Measurements from ENCODE around the gene MPO. TPM values are rescaled to one million over a fixed set of nuclear protein-coding genes. Genes with fewer than 3 reads are reported as not detected.

MPO gene
- total RNA-seq, 1 experiment from 2014 or later, result not detected

DNA sequence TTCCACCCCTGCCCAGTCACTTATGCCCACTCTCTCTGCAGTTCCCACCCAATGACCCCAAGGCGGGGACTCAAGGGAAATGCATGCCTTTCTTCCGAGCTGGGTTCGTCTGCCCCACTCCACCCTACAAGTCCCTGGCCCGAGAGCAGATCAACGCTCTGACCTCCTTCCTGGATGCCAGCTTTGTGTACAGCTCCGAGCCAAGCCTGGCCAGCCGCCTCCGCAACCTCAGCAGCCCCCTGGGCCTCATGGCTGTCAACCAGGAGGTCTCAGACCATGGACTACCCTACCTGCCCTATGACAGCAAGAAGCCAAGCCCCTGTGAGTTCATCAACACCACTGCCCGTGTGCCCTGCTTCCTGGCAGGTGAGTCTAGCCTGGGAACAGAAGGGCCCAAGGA is 28.6 kb downstream of the MPO start:
- no peak for DNase-seq (ENCODE audit: low read depth, low spot score)
- in situ Hi-C loops (cut with HindIII; ENCODE audit: low pct_unique_long_range_greater_than_20kb, low sequenced_read_pairs), result no loop called here

DNA sequence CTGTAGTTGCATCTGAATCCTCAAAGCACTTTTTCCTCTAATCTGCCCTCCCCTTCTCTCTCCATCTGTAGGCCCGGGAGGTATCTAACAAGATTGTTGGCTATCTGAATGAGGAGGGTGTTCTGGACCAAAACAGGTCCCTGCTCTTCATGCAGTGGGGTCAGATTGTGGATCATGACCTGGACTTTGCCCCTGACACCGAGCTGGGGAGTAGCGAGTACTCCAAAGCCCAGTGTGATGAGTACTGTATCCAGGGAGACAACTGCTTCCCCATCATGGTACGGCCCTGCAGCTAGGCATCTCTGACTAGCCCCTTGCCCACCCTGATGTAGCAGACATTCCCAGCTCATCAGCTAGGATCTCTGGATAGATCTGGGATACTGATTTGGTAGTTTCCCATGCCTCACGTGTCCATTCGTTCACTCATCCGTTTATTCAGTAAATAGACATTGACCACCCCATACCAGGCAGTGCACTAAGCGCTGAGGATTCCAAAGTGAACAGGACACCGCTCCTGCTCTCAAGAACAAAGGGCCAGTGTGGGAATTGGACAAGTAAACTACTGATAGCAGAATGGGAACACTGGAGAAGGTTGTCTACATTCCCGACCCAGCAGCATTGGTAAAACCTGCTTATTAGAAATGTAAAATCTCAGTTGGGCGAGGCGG is 30.3 kb downstream of the MPO start:
- in situ Hi-C loops (cut with HindIII; ENCODE audit: low pct_unique_long_range_greater_than_20kb, low sequenced_read_pairs), result no loop called here
- DNase-seq (ENCODE audit: low read depth, low spot score), result peak; percentile 65

DNA sequence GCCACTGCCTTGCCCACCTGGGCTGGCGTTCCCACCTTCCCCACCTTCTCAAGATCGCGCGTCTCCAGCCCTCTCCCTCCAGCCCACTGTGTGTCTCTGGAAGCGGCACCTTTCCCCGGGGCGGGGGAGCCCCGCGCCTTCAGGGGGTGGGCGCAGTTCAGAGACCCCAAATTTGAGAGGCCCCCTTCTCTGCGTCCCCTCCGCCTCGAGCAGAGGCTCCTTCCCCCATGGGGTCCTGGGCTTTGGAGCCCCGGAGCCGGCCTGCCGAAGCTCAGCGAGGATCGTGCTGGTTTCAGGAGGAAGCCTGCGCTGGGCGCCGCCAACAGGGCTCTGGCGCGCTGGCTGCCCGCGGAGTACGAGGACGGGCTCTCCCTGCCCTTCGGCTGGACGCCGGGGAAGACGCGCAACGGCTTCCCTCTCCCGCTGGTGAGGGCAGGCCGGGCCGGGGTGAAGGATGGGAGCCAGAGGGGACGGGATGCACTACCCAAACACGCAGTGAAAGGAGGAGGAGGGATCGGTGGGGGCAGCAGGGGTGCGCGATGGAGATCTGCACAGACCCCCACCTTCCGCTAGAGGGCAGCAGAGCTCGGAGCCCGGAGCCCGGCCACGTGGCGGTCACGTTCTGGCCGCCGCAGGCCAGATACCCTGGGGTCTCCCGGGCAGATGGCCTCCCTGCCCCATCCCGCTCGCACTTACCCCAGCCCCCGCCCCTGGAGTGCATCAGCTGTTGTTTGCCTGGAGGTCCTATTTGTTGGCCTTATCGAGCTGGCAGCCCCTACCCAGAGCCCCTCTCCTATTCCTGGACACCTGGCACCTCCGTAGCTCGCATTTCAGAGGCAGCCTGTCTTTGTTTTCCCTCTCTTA is 31.2 kb downstream of the MPO start:
- DNase-seq (ENCODE audit: low read depth, low spot score), result peak; percentile 72
- in situ Hi-C loops (cut with HindIII; ENCODE audit: low pct_unique_long_range_greater_than_20kb, low sequenced_read_pairs), result no loop called here

DNA sequence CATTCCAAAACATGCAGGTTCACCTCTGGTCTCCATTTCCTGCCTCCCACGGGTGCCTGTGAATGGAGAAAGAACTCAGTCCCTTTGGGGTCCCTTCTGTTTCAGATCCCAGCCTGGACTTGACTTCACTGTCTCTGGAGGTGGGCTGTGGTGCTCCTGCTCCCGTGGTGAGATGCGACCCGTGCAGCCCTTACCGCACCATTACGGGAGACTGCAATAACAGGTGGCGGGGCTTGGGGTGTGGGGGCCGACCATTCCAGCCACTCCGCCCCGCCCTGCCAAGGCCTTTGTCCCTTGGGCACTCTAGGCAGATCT is 31.8 kb downstream of the MPO start:
- in situ Hi-C loops (cut with HindIII; ENCODE audit: low pct_unique_long_range_greater_than_20kb, low sequenced_read_pairs), result no loop called here
- DNase-seq (ENCODE audit: low read depth, low spot score), result no peak

DNA sequence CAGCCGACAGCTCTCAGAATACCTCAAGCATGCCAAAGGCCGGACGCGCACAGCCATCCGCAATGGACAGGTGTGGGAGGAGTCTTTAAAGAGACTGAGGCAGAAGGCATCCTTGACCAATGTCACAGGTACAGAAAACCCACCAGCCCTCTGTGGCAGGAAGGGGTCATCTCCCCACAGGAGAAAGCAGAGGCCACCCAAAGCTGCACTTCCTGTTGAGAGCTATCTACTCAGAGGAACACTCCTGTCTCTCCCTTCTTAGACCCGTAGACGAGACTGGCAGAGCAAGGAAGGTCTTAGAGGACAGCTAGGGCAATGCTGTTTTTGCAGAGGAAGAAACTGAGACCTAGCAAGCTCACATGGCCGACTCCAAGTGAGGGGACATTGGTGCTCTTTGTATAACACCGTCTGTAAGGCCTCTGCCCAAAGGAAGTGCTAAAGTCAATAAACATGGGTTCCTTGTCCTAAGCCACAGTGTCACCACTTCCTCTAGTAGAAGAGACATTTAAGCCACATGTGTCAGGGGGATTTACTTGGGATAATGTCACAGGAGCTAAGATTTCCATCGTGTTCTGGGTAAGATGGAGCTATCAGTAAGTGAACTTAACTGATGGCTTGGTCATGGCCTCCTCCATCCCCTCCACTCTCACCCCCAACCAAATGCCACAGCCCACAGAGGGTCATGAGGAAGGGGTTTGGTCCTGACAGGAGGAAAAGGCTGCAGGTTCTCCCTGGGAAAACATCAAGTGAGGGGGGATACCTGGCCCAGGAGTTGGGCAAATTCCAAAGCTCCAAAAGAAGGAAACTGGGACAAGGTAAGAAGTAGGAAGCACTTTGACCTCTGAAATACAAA is 33.0 kb downstream of the MPO start:
- DNase-seq (ENCODE audit: low read depth, low spot score), result no peak
- in situ Hi-C loops (cut with HindIII; ENCODE audit: low pct_unique_long_range_greater_than_20kb, low sequenced_read_pairs), result no loop called here

DNA sequence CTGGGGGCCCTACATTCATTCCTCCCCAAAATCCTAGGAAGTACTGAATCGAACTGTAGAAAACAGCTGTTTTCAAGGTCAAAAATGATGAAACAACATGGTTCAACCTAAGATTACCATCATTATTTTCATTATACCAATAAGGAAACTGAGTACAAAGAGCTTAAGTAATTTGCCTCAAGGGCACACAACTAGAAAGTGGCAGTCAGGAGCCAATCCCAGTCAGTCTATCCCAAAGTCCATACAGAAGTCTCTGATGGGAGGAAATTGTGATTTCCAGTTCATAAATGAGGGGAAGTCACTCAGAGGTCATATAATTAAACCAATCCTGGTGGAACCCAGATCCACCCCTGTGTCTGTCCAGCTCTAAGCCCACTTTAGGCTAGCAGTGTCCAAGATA is 34.0 kb downstream of the MPO start:
- in situ Hi-C loops (cut with HindIII; ENCODE audit: low pct_unique_long_range_greater_than_20kb, low sequenced_read_pairs), result no loop called here
- DNase-seq (ENCODE audit: low read depth, low spot score), result no peak

DNA sequence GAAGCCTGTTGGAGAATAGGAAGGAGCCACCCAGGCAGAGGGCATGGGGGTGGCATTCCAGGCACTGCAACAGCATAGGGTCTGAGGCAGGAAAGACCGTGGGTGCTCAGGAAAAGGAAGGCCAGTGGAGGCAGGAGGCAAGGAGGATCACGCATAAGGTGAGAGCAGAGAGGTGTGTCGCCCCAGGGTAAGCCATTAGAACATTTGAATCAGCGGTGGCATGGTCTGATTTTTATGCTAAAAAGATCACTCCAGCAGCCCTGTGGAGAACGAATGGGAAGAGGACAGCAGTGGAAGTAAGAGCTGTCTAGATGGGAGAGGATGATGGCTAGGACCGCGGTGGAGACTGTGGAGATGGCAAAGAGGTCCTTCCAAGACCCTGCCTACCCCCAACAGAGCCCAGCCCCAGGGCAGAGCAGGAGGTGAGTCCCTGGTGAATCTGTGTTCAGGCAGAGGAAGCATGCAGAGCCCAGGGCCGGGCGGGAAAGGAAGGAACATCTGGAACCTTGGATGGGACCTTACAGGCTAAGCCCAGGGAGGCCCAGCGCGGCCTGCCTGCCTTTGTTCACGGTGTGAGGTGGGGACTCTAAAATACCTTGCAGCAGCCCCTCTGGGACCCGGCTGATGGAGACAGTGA is 34.5 kb downstream of the MPO start:
- no peak for DNase-seq (ENCODE audit: low read depth, low spot score)
- in situ Hi-C loops (cut with HindIII; ENCODE audit: low pct_unique_long_range_greater_than_20kb, low sequenced_read_pairs), result no loop called here

DNA sequence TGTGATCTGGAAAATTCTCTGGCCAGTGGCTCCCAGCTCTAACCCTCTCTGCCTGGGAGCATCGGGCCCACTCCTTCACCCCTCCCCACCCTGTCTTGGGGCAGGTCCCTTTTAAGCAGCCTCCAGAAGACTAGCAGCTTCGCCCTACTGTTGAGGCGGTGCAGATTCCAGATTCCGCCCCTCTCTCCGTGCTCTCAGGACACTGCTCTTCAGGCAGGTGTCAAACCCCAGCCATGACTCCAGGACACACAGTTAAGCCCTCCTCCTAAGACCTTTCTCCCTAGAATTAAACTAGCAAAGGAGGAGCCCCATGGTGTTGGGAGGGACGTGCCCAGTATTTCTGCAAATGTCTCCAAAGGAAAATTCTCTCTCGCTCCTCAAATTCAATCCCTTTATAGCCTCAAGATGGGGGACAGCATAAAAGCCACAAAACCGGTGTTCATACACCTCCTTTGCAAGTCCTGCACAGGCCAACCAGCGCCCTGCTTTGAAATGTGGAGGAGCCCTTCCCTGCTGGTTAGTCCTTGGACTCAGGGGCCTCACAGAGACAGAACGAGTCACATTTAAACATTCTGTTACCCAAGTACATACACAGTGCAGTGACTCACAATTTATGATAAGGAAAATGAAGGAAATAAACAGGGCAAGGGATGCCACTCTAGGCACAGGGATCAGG is 35.2 kb downstream of the MPO start:
- no peak for DNase-seq (ENCODE audit: low read depth, low spot score)
- in situ Hi-C loops (cut with HindIII; ENCODE audit: low pct_unique_long_range_greater_than_20kb, low sequenced_read_pairs), result no loop called here

DNA sequence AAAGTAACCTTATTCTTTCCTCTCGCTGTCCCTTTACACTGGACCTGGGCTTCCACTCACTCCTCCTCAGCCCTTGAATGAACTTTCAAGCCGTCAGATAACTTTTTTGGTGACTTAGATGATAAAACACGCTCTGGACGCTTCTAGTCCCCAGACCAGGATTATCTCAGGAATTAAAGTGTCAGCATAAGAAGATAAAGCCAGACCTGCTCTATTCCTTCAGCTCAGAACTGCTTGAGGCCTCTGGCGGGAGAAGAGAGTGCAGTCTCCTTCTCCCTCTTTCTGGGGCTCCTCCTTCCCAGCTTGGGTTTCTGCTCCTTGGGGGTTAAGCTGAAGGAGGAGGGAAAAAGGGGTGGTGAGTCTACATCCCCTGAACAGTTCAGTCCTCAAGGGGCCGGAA is 35.8 kb downstream of the MPO start:
- in situ Hi-C loops (cut with HindIII; ENCODE audit: low pct_unique_long_range_greater_than_20kb, low sequenced_read_pairs), result no loop called here
- DNase-seq (ENCODE audit: low read depth, low spot score), result no peak

DNA sequence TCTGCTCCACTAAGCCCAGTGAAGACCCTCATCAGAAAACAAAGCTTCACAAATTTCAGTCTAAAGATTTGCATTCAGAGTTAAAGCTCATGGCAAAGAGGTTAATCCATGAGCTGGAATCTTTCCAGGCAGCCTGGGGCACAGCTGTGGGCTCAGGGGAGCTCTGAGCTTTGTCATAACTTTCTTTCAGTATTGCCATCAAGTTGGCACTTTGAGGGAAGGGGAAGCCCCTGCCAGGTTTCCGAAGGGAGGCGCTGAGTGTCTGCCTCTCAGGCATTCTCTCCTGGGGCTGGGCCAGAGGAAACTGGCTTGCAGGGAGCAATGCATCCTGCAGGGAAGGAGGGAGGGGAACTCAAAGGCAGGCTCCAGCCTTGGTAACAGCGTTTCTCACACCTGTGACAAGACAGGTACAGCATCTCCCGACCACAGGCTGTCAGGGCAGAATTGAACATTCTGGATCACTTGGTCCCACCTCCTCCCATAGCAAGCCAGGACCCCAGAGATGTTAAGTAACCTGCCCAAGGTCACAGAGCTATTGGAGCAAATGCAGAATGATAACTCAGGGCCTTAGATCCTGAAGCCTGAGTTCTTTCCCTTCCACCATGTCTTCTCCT is 38.5 kb downstream of the MPO start:
- DNase-seq (ENCODE audit: low read depth, low spot score), result no peak
- in situ Hi-C loops (cut with HindIII; ENCODE audit: low pct_unique_long_range_greater_than_20kb, low sequenced_read_pairs), result no loop called here

DNA sequence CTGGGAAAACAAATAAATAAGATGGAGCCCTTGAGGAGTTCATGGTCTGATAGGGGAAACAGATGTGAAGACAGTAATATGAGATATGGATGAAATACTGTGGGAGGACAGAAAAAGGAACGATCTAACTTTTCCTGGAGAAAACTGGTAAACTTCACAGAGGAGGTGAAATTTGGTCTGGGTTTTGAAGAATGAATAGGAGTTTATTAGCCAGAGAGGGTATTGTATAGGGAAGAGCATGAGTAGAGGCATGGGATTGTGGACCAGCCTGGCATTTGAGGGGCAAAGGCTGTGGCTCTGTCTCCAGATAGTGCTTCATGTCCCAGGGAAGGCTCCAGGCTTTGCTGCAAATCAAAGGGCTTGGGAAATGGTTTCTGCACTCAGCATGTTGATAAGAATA is 40.7 kb downstream of the MPO start:
- DNase-seq (ENCODE audit: low read depth, low spot score), result no peak

DNA sequence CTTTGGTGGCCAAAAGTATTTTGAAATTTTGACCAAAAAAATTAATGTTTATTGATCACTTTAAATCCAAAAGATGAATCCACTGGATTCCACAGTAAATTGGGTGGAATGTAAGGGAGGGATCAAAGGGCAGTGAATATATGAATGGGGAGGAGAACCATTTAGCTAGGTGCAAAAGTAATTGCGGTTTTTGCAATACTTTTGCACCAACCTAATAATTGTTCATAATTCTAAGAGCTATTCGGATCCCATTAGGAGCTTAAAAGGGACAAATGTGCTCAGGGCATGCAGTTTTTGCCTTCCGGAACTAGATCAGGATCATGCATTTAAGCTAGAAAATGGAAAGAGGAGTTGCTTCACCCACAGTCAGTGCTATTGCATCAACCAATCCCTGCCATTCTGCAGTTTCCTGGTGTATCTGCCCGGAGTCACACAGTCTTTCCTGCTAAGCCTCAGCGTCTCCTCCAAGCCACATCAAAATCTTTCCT is 42.5 kb downstream of the MPO start, which contains the start of gene LPO:
Gene LPO, plus strand, starts transcription at position 438 of the 488 bp plus-strand sequence. CDS start 4,396 bp downstream, outside the sequence.
- in situ Hi-C loops (cut with HindIII; ENCODE audit: low pct_unique_long_range_greater_than_20kb, low sequenced_read_pairs), result no loop called here
- DNase-seq (ENCODE audit: low read depth, low spot score), result no peak

More for the DNA sequence above, 40.7 kb downstream of the MPO start:
- in situ Hi-C loops (cut with HindIII; ENCODE audit: low pct_unique_long_range_greater_than_20kb, low sequenced_read_pairs), result no loop called here

DNA sequence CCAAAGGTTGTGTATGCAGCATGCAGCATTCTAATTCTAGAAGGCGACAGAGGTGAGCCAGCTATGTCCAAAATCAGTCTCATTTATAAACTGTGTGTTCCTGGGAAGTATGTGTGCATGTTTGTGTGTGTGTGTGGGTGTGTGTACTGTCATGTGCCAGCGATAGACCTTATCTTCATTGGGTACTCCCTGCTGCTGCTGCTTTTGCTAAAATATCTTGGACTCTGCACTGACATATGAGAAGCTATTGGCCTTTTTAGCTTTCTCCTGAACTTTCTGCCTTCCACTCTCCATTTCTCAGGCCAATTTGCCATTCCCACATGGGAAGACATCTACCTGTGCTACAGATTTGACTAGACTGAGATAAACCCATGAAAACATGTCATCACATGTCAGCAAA is 44.3 kb downstream of the MPO start:
- in situ Hi-C loops (cut with HindIII; ENCODE audit: low pct_unique_long_range_greater_than_20kb, low sequenced_read_pairs), result no loop called here
- DNase-seq (ENCODE audit: low read depth, low spot score), result no peak

DNA sequence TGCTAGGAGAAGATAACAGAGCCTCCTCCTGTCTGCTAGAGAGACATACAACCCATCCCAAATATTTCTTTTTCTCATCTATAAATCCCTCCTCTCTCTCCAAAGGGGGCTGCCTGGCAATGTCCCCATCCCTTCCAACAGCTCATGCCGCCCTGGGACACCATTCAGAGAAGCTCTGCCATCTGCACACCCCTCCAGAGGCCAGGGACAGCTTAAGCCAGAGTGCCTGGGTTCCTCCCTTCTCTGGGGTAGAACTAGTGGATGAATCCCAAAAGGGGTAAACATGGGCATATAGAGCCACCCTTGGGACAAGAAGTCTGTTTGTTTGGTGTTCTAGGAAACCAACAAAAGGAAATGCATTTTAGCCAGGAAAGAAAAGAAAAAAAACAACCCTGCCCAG is 44.9 kb downstream of the MPO start:
- DNase-seq (ENCODE audit: low read depth, low spot score), result no peak
- in situ Hi-C loops (cut with HindIII; ENCODE audit: low pct_unique_long_range_greater_than_20kb, low sequenced_read_pairs), result no loop called here

DNA sequence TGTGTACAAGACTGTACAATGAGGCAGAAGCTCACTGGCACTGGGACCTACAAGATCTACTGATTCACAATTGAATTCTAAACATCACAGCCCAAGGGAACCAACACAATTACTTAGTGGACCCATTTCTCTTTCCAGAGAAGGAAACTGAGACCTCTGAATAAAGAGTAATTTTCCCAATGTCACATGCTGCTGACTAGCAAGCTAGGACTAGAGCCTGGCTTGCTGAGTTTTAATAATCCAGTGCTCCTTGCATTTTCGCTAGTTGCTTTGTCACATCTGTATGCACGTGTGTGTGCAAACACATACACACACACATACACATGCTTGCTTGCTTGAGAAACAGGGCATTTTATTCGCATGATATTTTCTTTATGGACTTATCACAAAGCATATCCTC is 46.2 kb downstream of the MPO start:
- DNase-seq (ENCODE audit: low read depth, low spot score), result no peak
- in situ Hi-C loops (cut with HindIII; ENCODE audit: low pct_unique_long_range_greater_than_20kb, low sequenced_read_pairs), result no loop called here

DNA sequence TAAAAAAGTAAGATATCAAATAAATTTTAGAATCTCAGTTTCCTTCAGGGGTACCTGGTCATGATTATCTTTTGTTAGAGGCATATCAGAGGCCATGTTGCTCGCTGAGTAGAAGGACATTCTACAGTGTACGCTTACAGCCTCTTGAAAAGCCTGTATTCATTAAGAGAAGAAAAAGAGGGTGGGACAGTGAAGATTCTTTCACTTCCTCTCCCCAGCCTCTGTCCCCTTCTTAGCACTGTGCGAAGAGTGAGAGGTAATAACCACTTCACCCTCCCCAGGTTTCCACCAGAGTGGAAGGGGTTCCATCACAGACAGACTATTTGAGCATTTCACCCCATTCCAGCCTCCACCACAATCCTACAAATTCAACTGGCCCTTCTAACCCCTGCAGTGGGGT is 47.2 kb downstream of the MPO start:
- in situ Hi-C loops (cut with HindIII; ENCODE audit: low pct_unique_long_range_greater_than_20kb, low sequenced_read_pairs), result no loop called here
- DNase-seq (ENCODE audit: low read depth, low spot score), result no peak

DNA sequence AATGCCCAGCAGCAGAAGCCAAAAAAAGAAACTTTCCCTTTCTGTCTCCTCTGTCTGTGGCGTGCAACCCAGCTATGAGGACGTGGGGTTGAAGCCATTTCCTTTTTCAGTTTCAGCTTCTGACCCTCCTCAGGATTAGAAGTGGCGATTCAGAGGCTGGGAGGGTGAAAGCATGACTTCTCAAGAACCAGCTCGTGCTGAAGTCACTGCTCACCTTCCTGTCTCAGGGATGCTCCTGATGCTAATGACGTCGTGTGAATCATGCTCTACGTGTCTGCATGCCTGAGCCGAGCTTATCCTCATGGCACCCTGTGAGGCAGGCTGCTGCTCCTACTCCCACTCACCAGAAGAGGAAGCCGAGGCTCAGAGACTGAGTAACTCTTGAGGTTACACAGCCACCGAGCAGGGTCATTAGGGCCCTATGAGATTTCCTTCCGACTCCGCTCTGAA is 48.0 kb downstream of the MPO start:
- in situ Hi-C loops (cut with HindIII; ENCODE audit: low pct_unique_long_range_greater_than_20kb, low sequenced_read_pairs), result no loop called here
- no peak for DNase-seq (ENCODE audit: low read depth, low spot score)

Measured in SK-MEL-5 (cell line).